Memory B cell (primary cell): ENCODE data around the gene SREK1IP1.

ENCODE experiments used
- ATAC-seq: fragments of 150-1000 bp; cut with Tn5 transposase; 2 replicates; pipeline ENCODE4 v1.10.0; 2021; ENCODE audit warnings: low read depth, mild to moderate bottlenecking, moderate library complexity
- DNase-seq, 2 donors: peaks; one replicate each; pipeline ENCODE4 v3.0.0; 2022; ENCODE audit warnings: low spot score in 2 of 2
- H3K27ac Mint-ChIP-seq: one replicate; pipeline ENCODE4 v1.8.0; 2022; ENCODE audit warnings: mild to moderate bottlenecking, moderate library complexity, mixed read lengths
- H3K27me3 Mint-ChIP-seq: one replicate; pipeline ENCODE4 v1.8.0; 2022; ENCODE audit warnings: mixed read lengths
- H3K36me3 Mint-ChIP-seq: one replicate; pipeline ENCODE4 v1.8.0; 2022; ENCODE audit warnings: mild to moderate bottlenecking, mixed read lengths
- H3K4me1 Mint-ChIP-seq: one replicate; pipeline ENCODE4 v1.8.0; 2022; ENCODE audit warnings: mixed read lengths
- H3K4me3 Mint-ChIP-seq: one replicate; pipeline ENCODE4 v1.8.0; 2022; ENCODE audit warnings: mild to moderate bottlenecking, moderate library complexity, mixed read lengths
- H3K9me3 Mint-ChIP-seq: one replicate; pipeline ENCODE4 v1.8.0; 2022; ENCODE audit warnings: mixed read lengths

SREK1IP1 gene

DNA sequence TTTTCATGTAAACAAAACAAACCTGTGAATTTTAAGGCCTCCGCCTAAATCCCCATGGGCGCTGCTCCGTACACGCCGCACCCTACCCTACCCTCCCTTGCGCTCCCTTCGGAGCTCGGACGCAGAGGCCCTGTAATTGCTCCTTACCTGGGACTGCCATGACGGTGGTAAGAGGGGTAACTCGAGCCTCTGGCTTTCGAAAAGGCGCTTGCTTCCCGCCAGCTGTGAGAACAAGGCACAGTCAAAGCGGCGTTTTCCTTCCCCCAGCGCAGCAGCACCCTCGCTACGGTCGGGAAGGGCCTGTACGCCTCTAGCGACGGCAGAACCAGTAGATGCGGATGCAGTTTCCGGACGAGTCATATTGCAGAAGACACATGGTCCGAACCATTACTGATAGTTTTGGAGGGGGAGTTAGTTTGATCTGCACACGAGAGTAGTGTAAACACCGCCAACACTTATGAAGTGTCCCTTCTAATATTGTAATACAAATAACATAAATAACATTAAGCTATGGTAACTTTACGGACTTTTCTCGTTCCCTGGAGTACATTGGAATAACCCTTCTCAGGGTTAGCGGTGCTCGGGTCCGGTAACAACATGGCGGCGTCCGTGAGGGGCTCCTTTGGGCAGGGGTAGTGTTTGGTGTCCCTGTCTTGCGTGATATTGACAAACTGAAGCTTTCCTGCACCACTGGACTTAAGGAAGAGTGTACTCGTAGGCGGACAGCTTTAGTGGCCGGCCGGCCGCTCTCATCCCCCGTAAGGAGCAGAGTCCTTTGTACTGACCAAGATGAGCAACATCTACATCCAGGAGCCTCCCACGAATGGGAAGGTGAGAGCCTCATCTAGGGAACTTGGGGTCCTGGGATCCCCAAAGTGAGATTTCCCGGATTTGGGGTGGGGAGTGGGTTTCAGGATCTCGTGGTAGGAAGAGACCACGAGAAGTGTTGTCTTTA lies at the start of gene SREK1IP1, which contains the start of gene CWC27:
SREK1IP1 (minus strand) TSS at position 334 of the 955 bp plus-strand sequence; CDS start at position 160, 174 bp downstream.
CWC27 (plus strand) TSS at position 573 of the 955 bp plus-strand sequence; CDS start at position 790, 217 bp downstream.
- Mint-ChIP-seq H3K36me3 (peaks cover 6% of the 10 kb centered on the region), H3K27ac (peak within 1 kb of the TSS; percentile 95), H3K27me3 (no peaks in the 10 kb centered on the region), H3K9me3 (no peaks in the 10 kb centered on the region), H3K4me1 (peaks cover 30% of the 10 kb centered on the region), H3K4me3 (peak within 1 kb of the TSS; percentile 97)
- ATAC-seq (peak; percentile 94), DNase-seq (peak; percentile 74 to 80)

DNA sequence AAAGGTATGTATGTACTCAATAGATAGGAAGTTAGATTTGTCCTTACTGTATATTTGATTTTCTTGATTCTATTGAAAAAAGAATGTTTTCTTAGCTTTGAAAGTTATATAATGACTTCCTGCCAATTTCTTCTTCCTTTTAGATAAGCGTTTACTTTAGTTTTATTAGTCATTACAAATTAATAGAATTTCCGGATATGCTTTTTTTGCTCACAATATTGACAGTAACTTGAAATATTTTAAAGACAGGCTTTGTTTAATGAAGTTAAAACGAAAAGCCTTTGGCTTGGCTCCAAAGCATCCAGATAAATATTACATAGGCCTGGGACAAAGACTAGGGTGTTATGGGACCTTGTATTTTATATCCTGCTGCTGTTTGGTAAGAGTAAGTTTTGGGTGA lies 49.8 kb upstream of the SREK1IP1 start:
- Mint-ChIP-seq H3K27me3 (no peaks in the 10 kb centered on the region), H3K27ac (no peak overlapping the region), H3K36me3 (peaks cover 15% of the 10 kb centered on the region), H3K4me3 (no peak overlapping the region), H3K9me3 (no peaks in the 10 kb centered on the region), H3K4me1 (peaks cover 16% of the 10 kb centered on the region)
- DNase-seq (no peak), ATAC-seq (no peak)

DNA sequence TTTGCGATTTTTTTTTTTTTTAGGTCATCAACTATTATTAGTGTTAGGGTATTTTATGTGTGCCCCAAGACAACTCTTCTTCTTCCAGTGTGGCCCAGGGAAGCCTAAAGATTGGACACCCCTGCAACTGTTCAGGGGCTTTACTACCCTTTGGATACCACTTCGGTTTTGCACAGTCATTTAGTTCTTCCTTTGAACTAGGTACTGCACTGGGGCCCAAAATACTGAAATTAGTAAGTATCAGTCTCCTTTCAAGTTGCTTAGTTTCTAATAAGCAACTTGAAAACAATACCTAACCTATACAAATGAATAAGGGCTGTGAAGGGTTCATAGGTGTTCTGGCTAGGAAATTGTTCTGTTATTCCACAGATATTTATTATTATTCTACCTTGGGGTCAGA lies 45.6 kb upstream of the SREK1IP1 start:
- peaks cover 13% of the 10 kb centered on the region for H3K36me3 Mint-ChIP-seq
- no peak overlapping the region for H3K4me3 Mint-ChIP-seq
- H3K9me3 Mint-ChIP-seq: no peaks in the 10 kb centered on the region
- DNase-seq: no peak
- no peak for ATAC-seq
- H3K27me3 Mint-ChIP-seq: no peaks in the 10 kb centered on the region
- H3K27ac Mint-ChIP-seq: no peak overlapping the region
- H3K4me1 Mint-ChIP-seq: no peaks in the 10 kb centered on the region

DNA sequence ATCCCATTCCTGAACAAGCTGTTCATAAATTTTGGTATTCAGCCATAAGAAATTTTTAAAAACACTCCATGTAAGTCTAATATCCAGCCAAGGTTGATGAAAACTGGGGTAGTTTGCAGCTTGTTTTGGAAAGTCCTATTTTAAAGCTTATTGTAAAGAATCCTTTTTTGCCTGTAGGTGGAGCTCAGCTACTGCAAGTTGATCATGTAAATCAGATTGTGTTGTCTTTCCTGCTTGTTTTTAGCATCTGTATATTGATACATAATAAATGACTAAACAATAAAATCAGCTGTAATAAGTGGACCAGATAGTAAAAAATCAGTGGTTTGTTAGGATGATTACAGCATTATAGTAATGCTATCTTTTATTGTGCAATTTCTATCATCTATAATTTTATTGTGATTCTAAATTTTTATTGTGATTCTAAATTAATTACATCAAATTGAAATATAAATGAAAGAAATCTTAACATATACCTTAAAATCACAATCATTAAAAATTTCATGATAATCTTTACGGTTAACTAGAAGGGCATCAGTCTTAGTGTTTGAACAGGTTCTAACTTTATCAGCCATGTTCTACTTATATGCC lies 42.7 kb upstream of the SREK1IP1 start:
- Mint-ChIP-seq H3K4me1 (no peaks in the 10 kb centered on the region), H3K9me3 (no peaks in the 10 kb centered on the region), H3K27ac (no peak overlapping the region), H3K27me3 (no peaks in the 10 kb centered on the region), H3K4me3 (no peak overlapping the region), H3K36me3 (peaks cover 13% of the 10 kb centered on the region)
- peak in 1 of 2 donors; percentile 14 for DNase-seq
- ATAC-seq: peak; percentile 51

DNA sequence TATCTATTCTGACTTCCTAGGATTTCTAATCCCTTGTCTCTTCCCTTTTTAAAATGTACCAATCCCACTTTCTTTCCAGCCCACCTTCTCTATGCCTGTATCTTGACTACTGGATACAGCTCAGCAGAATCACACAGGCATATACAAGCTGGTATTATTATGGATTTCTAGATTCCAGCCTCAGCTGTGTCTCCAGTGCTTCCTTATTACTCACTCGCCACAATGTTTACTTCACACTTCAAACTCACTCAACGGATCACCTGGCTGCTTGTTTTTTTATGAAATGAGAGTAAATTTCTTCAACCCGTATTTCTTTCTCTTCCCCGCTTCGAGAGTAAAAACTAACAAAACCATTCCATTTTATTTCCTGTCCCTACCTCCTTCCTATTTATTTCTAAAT lies 39.0 kb upstream of the SREK1IP1 start:
- no peaks in the 10 kb centered on the region for H3K27me3 Mint-ChIP-seq
- no peak overlapping the region for H3K27ac Mint-ChIP-seq
- no peak for DNase-seq
- H3K36me3 Mint-ChIP-seq: peaks cover 11% of the 10 kb centered on the region
- ATAC-seq: no peak
- H3K4me3 Mint-ChIP-seq: no peak overlapping the region
- no peaks in the 10 kb centered on the region for H3K9me3 Mint-ChIP-seq
- H3K4me1 Mint-ChIP-seq: no peaks in the 10 kb centered on the region

DNA sequence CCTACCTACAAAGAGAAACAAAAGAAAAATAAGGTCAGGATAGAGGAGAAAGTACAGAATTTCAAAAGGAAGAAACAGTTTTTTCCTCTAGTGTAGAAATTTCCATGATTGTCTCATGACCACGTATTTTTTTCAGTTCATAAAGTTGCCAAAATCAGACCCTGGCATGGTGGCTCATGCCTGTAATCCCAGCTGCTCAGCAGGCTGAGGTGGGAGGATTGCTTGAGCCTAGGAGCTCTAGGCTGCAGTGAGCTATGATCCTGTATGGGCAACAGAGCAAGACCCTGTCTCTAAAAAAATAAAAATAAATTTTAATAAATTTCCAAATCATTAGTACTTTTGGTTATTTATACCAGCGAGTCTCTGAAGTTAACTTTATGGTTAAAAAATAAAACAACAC lies 38.0 kb upstream of the SREK1IP1 start:
- Mint-ChIP-seq H3K4me1 (no peaks in the 10 kb centered on the region), H3K36me3 (peaks cover 11% of the 10 kb centered on the region), H3K4me3 (no peak overlapping the region), H3K27ac (no peak overlapping the region), H3K9me3 (no peaks in the 10 kb centered on the region), H3K27me3 (no peaks in the 10 kb centered on the region)
- no peak for DNase-seq
- ATAC-seq: no peak

DNA sequence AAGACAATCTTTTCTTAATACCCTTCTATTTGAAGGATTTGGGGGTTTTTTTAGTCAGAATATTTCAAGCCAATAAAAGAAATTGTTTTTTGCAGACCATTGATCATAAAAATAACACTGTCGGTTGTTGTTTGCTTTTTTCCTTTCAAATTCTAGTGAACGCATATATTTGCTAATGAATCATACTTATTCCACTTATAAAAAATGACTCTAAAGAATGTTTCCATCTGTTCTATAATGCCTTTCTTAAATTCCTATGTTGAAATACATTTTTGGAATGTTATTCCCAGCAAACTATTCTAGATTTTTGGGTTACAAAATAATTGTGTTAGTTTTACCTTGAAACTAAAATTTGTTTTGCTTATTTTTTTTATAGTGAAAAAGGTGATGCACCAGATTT lies 32.4 kb upstream of the SREK1IP1 start:
- H3K27ac Mint-ChIP-seq: no peak overlapping the region
- ATAC-seq (no peak), DNase-seq (no peak)
- no peaks in the 10 kb centered on the region for H3K9me3 Mint-ChIP-seq
- no peak overlapping the region for H3K4me3 Mint-ChIP-seq
- no peaks in the 10 kb centered on the region for H3K27me3 Mint-ChIP-seq
- no peaks in the 10 kb centered on the region for H3K4me1 Mint-ChIP-seq
- peaks cover 4% of the 10 kb centered on the region for H3K36me3 Mint-ChIP-seq

DNA sequence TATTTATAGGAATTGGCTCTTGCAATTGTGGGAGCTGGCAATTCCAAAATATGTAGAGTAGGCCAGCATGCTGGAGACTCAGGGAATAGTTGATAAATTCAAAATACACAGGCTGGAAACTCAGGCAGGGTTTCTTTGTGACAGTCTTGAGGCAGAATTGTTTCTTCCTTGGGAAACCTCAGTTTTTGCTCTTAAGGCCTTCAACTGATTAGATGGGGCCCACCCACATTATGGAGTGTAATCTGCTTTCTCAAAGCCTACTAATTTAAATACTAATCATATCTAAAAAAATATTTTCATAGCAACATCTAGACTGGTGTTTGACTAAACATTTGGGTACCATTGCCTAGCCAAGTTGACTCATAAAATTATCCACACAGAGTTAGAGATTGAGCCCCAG lies 27.8 kb upstream of the SREK1IP1 start:
- H3K4me1 Mint-ChIP-seq: no peaks in the 10 kb centered on the region
- H3K9me3 Mint-ChIP-seq: no peaks in the 10 kb centered on the region
- no peaks in the 10 kb centered on the region for H3K27me3 Mint-ChIP-seq
- no peak overlapping the region for H3K4me3 Mint-ChIP-seq
- H3K27ac Mint-ChIP-seq: no peak overlapping the region
- H3K36me3 Mint-ChIP-seq: peaks cover 16% of the 10 kb centered on the region
- ATAC-seq: no peak
- DNase-seq: no peak

DNA sequence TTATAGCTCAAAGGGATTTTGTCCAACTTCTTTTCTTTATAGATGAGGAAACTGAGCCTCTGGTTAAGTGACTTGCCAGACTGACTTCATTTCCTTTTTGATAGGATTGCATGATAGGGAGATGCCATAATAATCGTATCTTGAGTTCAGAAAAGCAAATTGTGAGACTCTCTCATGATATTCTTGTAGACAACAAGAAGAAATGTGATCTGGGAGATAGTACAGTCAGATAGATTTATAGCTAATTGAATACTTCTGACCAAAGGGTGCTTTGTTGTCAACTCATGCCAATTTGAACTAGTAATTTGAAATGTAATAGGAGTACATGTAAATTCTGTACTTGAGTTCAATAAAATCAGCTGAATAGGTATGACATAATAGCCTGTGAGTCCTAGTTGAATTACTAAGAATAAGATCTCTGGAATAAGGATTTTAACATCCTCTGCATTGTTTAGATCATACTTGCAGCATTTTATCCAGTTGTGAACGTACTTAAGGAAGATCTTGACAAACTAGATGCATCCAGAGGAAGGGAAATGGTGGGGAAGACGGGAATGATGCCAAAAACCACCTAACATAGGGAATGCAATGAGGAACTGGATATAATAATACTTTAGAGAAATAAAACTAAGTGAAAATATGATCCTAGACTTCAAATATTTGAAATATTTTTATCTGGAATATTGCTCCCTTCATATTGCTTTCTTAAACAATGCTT lies 25.7 kb upstream of the SREK1IP1 start:
- Mint-ChIP-seq H3K27ac (no peak overlapping the region), H3K27me3 (no peaks in the 10 kb centered on the region), H3K4me3 (no peak overlapping the region), H3K36me3 (peaks cover 22% of the 10 kb centered on the region), H3K9me3 (no peaks in the 10 kb centered on the region), H3K4me1 (no peaks in the 10 kb centered on the region)
- ATAC-seq (no peak), DNase-seq (no peak)

DNA sequence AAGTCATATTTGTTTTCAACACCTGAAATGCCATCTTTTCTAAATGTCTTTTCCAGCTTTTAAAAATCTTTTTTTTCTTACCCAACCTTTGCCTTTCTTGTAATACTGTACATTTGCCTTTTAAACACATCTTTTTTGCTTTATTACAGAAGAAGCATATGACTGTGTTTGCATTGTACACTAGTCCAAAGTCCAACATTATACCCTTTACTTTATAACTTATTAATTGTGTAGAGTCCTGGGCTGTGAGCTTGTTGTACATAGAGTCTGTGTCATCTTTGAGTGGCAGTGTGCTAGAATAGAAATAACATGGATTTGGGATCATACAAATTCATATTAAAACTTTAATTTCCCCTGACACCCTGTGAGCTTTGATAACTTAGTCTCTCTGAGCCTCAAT lies 24.0 kb upstream of the SREK1IP1 start:
- ATAC-seq (no peak), DNase-seq (no peak)
- H3K4me3 Mint-ChIP-seq: no peak overlapping the region
- peaks cover 22% of the 10 kb centered on the region for H3K36me3 Mint-ChIP-seq
- no peaks in the 10 kb centered on the region for H3K27me3 Mint-ChIP-seq
- H3K4me1 Mint-ChIP-seq: no peaks in the 10 kb centered on the region
- H3K9me3 Mint-ChIP-seq: no peaks in the 10 kb centered on the region
- no peak overlapping the region for H3K27ac Mint-ChIP-seq

DNA sequence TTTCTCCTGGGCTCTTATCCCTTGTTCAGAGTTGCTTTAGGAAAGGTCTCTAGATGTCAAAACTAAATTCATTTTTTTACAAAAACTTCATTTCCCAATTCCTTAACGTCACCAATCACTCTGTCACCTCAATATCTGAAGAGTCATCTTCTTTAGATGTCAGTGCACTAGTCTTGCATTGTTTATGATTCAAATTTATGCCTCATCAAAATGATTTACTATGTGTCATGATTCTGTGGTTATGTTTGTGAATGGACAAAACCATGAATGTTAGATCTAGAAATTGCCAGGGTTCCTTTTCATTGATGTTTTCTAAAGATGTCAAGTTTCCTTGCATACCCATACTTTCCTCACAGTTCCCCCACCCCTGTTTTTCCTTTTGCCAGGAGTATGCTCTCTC lies 21.7 kb upstream of the SREK1IP1 start:
- no peak for ATAC-seq
- DNase-seq: no peak
- Mint-ChIP-seq H3K4me1 (no peaks in the 10 kb centered on the region), H3K4me3 (no peak overlapping the region), H3K36me3 (peaks cover 22% of the 10 kb centered on the region), H3K27me3 (no peaks in the 10 kb centered on the region), H3K9me3 (no peaks in the 10 kb centered on the region), H3K27ac (no peak overlapping the region)

DNA sequence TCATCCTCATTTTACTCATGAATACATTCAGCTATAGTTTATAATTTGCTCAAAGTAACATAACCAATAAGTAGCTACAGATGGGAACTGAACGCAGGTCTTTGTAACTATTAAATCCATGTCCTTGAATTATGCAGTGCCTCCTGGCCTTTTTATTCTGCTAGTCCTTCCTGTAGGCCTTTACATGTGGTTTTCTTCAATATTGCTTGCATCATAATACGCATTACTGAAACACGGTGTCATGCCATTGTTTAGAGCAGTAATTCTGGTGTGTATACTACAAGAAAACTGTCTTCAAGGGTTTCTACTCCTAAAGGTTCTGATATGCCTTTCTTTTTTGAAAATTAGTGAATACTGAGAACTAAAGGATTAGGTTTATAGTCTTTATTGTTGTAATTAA lies 21.0 kb upstream of the SREK1IP1 start:
- DNase-seq (no peak), ATAC-seq (no peak)
- Mint-ChIP-seq H3K4me1 (peaks cover under 1% of the 10 kb centered on the region), H3K27me3 (no peaks in the 10 kb centered on the region), H3K4me3 (no peak overlapping the region), H3K9me3 (no peaks in the 10 kb centered on the region), H3K27ac (no peak overlapping the region), H3K36me3 (peaks cover 23% of the 10 kb centered on the region)

DNA sequence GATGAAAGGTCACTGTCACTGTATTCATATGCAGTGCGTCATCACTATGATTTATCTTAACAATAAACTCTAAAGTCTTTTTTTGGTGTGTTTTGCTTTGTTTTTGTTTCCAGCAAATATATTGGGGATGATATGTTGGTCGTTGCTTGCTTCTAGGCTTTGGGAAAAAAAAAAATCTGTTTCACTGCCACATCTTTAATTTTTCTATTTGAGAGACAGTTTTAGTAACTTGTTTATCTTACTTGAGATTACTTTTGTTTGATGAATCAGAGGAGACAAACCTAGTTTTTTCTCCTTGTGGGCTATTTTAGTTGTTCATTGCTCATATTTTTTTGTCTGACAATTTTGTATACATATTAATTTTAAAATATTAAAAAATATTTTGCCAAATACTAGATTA lies 19.7 kb upstream of the SREK1IP1 start:
- H3K36me3 Mint-ChIP-seq: peaks cover 22% of the 10 kb centered on the region
- no peak overlapping the region for H3K4me3 Mint-ChIP-seq
- peaks cover 2% of the 10 kb centered on the region for H3K4me1 Mint-ChIP-seq
- DNase-seq (no peak), ATAC-seq (no peak)
- no peaks in the 10 kb centered on the region for H3K9me3 Mint-ChIP-seq
- no peaks in the 10 kb centered on the region for H3K27me3 Mint-ChIP-seq
- H3K27ac Mint-ChIP-seq: no peak overlapping the region

DNA sequence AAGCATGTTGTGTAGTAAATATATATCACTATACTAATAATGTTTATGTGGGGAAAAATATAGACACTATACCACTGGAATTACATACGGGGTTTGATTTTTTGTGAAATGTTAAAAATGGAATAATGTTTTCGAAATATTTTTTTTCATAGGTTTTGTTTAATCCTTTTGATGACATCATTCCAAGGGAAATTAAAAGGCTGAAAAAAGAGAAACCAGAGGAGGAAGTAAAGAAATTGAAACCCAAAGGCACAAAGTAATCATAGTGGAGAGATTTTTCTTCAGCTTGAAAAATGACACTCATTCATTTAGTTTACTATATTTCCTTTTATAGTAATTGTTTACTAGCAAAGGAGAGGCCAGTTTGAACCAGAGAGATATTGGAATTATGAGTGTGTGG lies 17.9 kb upstream of the SREK1IP1 start:
- no peaks in the 10 kb centered on the region for H3K9me3 Mint-ChIP-seq
- no peak overlapping the region for H3K4me3 Mint-ChIP-seq
- no peak for DNase-seq
- peaks cover 2% of the 10 kb centered on the region for H3K4me1 Mint-ChIP-seq
- no peak for ATAC-seq
- no peaks in the 10 kb centered on the region for H3K27me3 Mint-ChIP-seq
- H3K36me3 Mint-ChIP-seq: peaks cover 15% of the 10 kb centered on the region
- H3K27ac Mint-ChIP-seq: no peak overlapping the region
